Occipital lobe (tissue), 2 donors: Measurements from ENCODE around the gene SNX30. TPM values are rescaled to one million over a fixed set of nuclear protein-coding genes. Genes with fewer than 3 reads are reported as not detected.

Experiments used
- DNase-seq: peaks from one replicate; lab custom pipeline; 2025; lab: John Stamatoyannopoulos, UW
- total RNA-seq: library from RNA; depleted of rRNA; stranded (reverse); fragments of >200 nt; gene quantifications from one replicate; pipeline ENCODE4 v1.2.3, GENCODE V29; 2014

SNX30 gene
- total RNA-seq, 1 donor from 2014 or later, result 25.0 TPM

DNA sequence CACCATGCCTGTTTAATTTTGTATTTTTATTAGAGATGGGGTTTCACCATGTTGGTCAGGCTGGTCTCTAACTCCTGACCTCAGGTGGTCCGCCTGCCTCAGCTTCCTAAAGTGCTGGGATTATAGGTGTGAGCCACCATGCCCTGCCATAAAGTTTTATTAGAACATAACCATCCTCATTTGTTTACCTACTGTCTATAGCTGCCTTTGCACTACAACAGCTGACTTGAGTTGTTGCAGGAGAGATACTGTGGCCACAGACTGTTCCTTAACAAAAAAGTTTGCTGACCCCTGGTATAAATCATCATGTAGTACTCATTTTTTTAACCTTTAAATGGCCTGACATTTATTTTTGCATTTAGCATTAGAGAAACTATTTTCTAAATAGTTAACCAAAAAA, 31.7 kb downstream of the SNX30 start:
- no peak for DNase-seq

DNA sequence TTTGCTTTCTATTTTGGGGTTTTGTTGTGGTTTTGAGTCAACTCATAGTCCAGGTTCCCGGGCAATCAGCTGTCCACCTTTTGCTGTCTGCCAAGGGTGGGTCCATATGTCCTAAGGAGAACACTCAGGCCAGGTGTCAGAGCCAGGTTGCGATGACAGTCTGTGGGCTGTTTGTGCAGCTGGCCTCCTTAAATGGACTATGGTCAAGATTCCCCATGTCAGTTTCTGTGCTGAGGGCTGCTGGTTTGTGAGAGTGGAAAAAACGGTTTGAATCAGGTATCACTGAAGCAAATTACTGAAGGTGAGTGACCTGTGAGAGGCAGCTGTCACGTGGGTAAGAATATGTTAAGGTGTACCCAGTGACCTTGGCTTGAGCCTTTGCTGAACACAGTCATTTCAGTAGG, 33.0 kb downstream of the SNX30 start:
- DNase-seq, result no peak

- DNase-seq, result no peak
These were observed 33.6 kb downstream of the SNX30 start for GRCh38 chr9:112784020-112784785.

DNA sequence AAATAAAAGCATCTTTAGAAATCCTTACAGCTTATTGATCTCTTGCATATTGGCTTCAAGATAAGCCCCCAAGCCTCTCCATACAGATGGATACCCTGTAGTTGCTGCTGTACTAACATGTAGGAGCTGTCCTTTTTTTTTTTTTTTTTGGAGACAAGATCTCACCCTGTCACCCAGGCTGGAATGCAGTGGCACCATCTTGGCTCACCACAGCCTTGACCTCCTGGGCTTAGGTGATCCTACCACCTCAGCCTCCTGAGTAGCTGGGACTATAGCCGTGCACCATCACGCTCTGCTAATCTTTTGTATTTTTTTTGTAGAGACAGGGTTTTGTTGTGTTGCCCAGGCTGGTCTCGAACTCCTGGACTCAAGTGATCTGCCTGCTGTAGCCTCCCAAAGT, 35.4 kb downstream of the SNX30 start:
- no peak for DNase-seq

DNA sequence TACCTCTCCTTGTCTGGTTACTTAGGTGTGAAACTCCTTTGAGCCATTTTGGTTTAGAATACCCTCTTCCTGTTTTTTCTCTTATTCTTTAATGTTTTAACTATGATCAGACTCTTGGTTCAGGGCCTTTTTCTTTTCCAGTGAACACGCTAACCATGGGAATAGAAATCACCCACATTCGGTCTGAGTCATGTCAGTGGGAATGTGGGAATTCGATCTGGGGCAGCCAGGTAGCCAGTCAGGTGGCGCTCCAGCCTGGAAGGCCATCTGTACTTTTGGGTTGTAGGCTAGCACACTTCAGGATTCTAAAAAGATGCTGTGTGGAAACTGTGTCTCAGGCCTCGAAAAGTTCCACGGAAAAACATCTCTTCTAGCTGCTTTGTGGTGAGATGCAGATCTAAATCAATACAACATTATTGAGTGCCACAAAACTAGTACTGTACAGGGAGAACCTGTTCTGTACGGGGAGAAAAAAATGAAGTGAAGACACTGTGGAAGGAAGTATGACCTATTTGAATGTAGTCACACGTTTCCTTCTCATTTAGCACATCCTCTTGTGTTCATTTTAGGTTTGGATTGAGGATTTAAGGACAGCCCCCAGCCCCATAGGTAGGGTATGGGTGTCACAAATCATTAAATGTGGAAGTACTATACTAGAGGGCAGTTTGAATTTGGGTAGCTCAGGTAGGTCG, 36.4 kb downstream of the SNX30 start:
- DNase-seq, result no peak

DNA sequence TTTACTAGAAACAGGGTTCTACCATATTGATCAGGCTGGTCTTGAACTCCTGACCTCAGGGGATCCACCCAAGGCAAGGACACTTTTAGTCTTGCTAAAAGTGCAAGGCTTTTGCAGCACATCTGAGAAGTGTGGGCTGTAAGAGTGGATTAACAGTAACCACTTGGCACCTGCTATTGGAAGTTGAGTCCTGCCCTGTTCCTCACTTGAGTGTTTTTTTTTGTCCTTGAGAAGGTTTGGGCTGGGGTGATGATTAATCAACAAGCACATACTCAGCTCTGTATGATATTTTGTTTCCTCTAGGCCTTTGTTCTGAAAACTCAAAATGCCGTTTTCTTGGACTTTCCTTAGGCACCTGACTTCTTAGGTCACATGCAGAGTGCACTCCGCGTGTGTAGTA, 37.4 kb downstream of the SNX30 start:
- no peak for DNase-seq

- DNase-seq, result no peak
These were observed 38.9 kb downstream of the SNX30 start for GRCh38 chr9:112789473-112789872.

DNA sequence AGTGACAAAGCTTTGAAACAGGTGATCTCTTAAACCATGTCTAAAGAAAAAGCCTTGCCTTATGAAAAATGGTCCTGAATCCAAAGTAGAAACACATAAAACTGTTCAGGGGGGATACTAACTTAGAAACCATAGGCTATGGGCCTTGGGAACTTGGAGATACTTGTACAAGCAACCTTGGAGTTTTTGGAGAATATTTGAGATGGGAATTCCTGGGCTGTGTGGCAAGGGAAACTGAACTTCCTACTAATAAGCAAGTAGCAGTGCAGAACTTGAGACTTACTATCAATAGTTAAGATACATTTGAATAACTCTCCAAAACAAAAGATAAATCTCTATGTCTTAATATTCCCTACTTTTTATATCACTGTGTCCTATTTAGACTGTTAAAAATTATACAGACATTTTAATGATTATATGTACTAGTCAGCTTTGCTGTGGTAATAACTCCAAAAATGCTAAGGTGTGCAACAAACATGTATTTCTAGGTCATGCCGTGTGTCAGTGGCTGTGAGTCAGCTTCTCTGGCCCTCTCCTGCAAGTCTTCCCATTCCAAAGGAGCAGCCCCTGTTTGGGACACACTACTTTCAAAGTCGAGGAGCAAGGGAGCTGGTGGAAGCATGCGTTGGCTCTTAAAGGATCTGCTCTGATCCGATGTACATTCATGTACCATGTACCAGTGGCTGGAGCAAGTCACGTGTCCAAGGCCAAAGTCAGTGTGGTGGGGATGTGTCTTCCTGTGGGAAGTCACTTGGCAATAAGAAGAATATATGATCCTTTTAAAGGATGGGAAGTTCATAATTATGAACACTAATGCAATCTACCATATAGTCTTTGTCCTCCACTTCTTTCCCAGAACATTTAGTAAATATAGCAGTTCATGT, 39.6 kb downstream of the SNX30 start:
- DNase-seq, result no peak

GRCh38 chr9:112792670-112793069, 42.1 kb downstream of the SNX30 start:
- no peak for DNase-seq

DNA sequence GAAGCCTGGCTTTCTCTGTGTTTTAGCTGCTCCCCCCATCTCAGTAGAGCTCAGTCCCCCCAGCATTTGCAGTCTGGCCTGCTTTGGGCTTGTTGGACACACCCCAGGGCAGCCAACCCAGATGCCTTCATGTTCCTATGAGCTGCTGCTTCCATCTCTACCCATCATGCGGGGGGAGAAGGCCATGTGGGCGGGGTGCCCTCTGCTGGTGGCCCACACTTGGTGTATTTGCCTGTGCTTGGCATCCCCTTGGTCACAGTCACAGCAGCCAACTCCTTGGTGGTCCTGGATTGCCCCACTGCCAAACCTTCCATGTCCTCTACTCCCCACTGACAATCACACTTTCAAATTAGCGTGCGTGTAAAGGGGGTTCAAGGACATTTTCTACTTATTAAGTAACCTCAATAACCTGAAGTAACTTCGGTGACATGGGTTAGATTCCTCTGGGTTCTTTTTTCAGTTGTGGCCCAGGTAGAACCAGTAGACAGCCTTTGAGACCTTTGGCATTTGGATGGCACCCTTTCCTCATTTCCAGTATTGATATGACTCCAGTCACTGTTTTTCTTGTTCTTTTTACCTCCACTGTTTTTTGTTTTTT, 42.8 kb downstream of the SNX30 start:
- DNase-seq, result peak; percentile 30

- DNase-seq, result no peak
These were observed 44.2 kb downstream of the SNX30 start for GRCh38 chr9:112794731-112795130.

DNA sequence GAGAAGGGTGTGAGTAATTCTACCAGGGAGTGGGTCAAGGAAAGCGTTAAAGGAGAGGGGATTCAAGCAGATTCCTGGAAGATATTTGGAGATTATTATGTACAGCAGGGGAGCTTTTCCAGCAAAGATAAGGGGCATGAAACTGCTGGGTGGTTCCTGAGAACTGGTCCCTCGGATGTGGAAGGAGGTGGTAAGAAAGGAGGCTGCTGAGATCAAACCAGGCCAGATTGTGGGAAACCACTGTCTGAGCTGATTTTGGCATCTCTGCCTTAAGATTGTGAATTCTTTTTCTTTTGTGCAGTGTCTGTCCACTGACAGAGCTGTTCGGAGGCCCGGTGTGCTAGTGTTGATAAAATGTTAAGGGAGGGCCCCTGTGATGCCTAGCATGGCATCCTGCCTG, 45.4 kb downstream of the SNX30 start:
- DNase-seq, result no peak

DNA sequence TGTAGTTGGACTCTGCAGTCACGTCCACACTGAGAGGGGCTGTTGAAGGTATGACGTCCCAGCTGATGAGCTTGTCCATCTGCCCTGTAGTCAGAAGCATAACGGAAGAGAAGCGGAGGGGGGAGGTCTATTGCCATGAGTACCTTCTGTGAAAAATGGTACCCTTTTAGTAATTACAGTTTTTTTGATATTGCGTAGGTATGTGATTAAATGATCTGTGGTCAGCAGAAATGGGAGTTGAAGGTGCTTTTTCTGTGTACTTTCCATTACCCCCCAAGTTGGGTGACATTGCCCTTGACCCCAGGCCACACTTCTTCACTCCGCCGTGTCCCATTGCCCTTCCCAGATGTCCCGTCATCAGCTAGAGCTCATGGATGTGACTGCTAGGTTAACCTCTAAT, 45.9 kb downstream of the SNX30 start:
- no peak for DNase-seq

GRCh38 chr9:112809351-112809848, 58.8 kb downstream of the SNX30 start:
- DNase-seq, result no peak

DNA sequence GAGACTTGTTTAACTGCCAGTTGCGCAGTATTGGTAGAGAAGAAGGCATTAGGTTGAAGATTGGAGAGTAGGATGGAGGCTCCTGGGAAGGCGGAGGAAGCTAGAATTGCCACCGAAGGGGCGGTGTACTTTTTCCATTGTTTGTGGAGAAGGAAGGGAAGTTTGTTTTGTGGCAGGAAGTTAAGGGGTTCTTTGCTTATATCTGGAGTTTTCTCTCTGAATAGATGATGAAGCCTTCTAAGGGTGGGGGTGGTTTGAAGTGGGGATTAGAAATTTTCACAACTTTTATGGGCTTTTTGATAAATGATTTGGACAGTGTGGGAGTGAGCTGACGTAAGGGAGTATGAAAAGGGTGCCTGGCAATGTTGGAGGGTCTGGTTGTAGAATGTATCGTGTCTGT, 59.3 kb downstream of the SNX30 start:
- DNase-seq, result no peak

DNA sequence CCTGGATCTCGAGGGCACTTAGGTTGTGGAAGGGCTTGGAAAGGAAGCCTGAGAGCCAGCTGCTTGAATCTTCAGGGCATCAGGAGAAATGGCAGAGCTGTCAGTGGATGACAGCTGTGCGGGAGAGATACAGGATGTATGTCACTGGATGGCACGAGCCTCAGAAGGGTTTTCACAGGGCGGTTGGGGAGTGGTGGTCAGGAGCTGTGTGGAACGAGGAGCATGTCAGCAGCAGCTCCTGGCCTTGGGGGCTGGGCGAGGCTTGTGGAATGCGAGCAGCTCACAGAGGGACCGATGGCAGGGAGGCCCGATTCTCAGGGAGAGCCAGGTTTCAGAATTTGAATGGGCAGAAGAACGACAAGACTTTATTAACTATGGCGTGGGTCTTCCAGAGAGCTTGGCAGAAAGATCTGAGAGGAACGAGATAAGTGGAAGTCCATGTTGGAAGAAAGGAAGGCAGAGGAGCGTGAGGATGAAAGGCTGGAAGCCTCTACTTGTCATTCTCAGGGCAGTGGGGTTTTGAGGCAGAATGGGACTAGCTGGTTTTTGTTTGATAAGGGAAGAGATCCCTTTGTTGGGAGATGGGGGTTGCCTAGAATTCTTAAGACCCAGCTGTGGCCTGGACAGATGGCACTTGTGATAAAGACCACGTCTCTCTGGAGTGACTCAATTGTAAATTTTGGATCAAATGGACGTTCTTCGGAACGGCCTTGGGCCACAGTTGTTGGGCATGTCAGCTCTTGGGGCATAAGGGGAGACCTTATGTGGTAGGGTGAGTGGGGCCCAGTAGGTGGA, 60.3 kb downstream of the SNX30 start:
- DNase-seq, result no peak

- no peak for DNase-seq
These were observed 61.0 kb downstream of the SNX30 start for GRCh38 chr9:112811518-112811917.

DNA sequence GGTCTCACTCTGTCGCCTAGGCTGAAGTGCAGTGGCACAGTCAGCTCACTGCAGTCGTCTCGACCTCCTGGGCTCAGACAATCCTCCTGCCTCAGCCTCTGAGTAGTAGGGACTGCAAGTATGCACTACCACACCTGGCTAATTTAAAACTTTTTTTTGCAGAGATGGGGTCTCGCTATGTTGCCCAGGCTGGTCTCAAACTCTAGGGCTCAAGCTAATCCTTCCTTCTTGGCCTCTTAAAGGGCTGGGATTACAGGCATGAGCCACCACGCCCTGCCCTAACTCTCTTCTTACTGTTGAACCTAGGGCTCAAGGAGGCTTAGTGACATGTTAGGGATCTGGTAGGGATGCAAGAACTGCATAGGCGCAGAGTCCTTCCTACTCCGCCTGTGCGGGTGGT, 65.3 kb downstream of the SNX30 start:
- DNase-seq, result no peak

- DNase-seq, result no peak
These were observed 67.3 kb downstream of the SNX30 start for GRCh38 chr9:112817860-112818203.

GRCh38 chr9:112819635-112820496, 69.3 kb downstream of the SNX30 start:
- DNase-seq, result no peak
